Measurements from ENCODE around the gene GLB1L2. TPM values are rescaled to one million over a fixed set of nuclear protein-coding genes. Genes with fewer than 3 reads are reported as not detected.

GLB1L2 gene
- total and polyA plus RNA-seq, 2 experiments from 2014 or later: 3.3 to 12.3 TPM

DNA sequence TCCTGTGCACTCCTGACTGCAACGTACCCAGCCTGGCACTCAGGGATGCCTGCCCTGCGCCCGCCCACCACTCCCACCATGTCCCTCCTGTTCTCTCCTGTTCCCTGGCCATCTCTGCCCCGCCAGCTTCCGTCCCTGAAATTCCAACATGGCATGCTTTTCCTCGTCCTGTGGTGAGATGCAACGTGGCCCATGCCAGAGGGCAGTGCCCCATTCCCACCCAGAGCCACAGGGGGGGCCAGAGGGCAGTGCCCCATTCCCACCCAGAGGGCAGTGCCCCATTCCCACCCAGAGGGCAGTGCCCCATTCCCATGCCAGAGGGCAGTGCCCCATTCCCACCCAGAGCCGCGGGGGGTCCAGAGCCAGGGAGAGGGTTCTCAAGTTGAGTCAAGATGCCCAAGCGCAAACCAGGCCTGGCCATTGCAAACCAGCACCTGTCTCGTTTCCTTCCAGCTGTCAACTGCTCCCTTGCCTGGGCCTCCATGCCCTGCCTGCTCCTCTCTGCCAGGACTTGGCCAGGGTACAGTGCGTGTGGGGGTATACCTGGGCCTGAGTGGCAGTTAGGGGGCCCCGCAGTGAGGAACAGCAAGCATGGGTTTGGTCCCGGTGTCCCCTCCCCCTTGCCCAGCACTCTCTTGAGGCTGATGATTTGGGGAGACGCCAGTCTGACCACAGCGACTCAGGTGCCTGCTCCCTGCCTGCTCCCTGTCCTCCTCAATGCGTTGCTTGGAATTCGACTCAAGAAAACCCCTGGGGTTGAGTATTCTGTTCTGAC, 65.7 kb downstream of the GLB1L2 start (continued):
- no peak for TF ChIP-seq ZNF462 (CRISPR knock-in tag; IDR thresholded peaks at IDR 0.05)

DNA sequence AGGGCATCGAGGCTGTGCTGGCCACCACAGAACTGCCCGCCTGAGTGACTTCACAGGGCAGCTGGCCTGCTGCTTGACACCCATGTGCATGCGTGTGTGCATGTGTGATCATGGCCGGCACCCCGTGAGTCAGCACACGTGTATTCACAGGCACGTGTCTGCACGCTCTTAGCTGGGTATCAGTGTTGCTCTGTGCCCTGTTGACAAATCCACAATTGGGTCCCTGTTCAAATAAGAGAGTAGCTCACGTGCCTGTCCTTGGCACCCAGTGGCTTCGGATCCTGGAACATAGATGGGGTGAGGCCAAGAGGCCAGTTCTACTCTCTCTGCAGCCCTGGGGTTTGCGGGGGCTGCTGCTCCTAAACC, 66.3 kb downstream of the GLB1L2 start:
- no peak overlapping the region for H3K4me3 ChIP-seq

More for the DNA sequence above, 66.3 kb downstream of the GLB1L2 start:
- Histone ChIP-seq H3K79me2 (replicated peaks; ENCODE audit: insufficient read depth) (peaks cover 45% of the 10 kb centered on the region), H3K4me1 (ENCODE audit: insufficient read depth) (no peaks in the 10 kb centered on the region), H3K36me3 (ENCODE audit: insufficient read depth) (no peaks in the 10 kb centered on the region), H4K20me1 (replicated peaks; ENCODE audit: insufficient read depth) (peaks cover 27% of the 10 kb centered on the region), H3K4me2 (no peak overlapping the region), H2AFZ (no peak overlapping the region), H3K27me3 (ENCODE audit: insufficient read depth) (no peaks in the 10 kb centered on the region), H3K27ac (ENCODE audit: low read depth) (no peak overlapping the region), H3K9me2 (ENCODE audit: insufficient read depth) (peaks cover 4% of the 10 kb centered on the region; the same call in 1 of the 2 replicates), H3F3A (replicated peaks; ENCODE audit: low read depth) (no peaks in the 10 kb centered on the region)
- ATAC-seq: no peak
- Mint-ChIP-seq H3K4me1 (peaks cover 15% of the 10 kb centered on the region), H3K9me3 (peaks cover 3% of the 10 kb centered on the region; the same call in 2 of the 3 replicates), H3K27ac (no peak overlapping the region), H3K27me3 (ENCODE audit: insufficient read depth, low read depth, poor library complexity) (peaks cover 5% of the 10 kb centered on the region), H3K4me3 (no peak overlapping the region), H3K36me3 (ENCODE audit: low read depth) (peaks cover 20% of the 10 kb centered on the region)
- no peak for DNase-seq (ENCODE audit: low spot score)
- TF ChIP-seq CREB1 (CRISPR knock-in tag; IDR thresholded peaks at IDR 0.05; ENCODE audit: low read depth) (no peak), CTCF (conservative IDR thresholded peaks at IDR 0.05; ENCODE audit: low read depth in 2 of 2) (no peak), STAT1 (IDR thresholded peaks at IDR 0.05; ENCODE audit: unreplicated experiment) (no peak)
- TF ChIP-seq, protein P1, sequence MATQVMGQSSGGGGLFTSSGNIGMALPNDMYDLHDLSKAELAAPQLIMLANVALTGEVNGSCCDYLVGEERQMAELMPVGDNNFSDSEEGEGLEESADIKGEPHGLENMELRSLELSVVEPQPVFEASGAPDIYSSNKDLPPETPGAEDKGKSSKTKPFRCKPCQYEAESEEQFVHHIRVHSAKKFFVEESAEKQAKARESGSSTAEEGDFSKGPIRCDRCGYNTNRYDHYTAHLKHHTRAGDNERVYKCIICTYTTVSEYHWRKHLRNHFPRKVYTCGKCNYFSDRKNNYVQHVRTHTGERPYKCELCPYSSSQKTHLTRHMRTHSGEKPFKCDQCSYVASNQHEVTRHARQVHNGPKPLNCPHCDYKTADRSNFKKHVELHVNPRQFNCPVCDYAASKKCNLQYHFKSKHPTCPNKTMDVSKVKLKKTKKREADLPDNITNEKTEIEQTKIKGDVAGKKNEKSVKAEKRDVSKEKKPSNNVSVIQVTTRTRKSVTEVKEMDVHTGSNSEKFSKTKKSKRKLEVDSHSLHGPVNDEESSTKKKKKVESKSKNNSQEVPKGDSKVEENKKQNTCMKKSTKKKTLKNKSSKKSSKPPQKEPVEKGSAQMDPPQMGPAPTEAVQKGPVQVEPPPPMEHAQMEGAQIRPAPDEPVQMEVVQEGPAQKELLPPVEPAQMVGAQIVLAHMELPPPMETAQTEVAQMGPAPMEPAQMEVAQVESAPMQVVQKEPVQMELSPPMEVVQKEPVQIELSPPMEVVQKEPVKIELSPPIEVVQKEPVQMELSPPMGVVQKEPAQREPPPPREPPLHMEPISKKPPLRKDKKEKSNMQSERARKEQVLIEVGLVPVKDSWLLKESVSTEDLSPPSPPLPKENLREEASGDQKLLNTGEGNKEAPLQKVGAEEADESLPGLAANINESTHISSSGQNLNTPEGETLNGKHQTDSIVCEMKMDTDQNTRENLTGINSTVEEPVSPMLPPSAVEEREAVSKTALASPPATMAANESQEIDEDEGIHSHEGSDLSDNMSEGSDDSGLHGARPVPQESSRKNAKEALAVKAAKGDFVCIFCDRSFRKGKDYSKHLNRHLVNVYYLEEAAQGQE (IDR thresholded peaks at IDR 0.05; ENCODE audit: unreplicated experiment): no peak

All from GM23338 (cell line).